Measurements from ENCODE around the gene ITGB2. TPM values are rescaled to one million over a fixed set of nuclear protein-coding genes. Genes with fewer than 3 reads are reported as not detected.

ITGB2 gene
- total RNA-seq, 1 experiment from 2014 or later, result 45.1 TPM

DNA sequence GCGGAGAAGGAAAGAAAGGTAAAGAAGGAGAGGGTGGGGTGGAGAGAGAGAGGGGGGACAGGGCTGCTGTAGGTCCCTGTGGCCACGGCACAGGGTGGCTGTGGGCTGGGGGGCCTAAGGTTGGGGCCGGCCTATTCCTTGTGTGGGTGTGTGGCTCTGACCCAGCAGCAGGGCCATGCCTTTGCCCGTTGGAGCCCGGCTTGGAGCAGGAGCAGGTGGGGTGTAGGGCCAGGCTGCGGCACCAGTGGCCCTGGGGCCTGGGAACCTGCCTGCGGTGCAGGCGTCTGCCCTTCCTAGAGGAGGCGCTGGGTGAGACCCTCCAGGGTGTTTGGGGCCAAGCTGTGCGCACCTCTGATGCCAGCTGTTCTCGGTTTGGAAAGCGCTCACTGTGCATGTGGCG lies 83.2 kb downstream of the ITGB2 start:
- Histone ChIP-seq H3K27me3 (ENCODE audit: low read length) (no peaks in the 10 kb centered on the region), H3K79me2 (ENCODE audit: low read length) (no peaks in the 10 kb centered on the region), H2AFZ (ENCODE audit: low read length) (no peak overlapping the region), H3K27ac (ENCODE audit: low read length) (no peak overlapping the region), H3K9me3 (ENCODE audit: low read length) (no peaks in the 10 kb centered on the region), H3K4me3 (ENCODE audit: low read length) (no peak overlapping the region), H3K36me3 (ENCODE audit: low read depth, low read length) (no peaks in the 10 kb centered on the region), H3K4me1 (ENCODE audit: insufficient read depth, low read length) (no peaks in the 10 kb centered on the region), H3F3A (ENCODE audit: low read length, unreplicated experiment) (no peaks in the 10 kb centered on the region), H3K9me2 (replicated peaks; ENCODE audit: low read length) (no peaks in the 10 kb centered on the region), H3K4me2 (ENCODE audit: low read length) (no peak overlapping the region), H3K9ac (ENCODE audit: low read length) (no peak overlapping the region), H4K20me1 (ENCODE audit: low read length) (no peaks in the 10 kb centered on the region)
- ChIA-PET POLR2A (ENCODE audit: unreplicated experiment) (no interaction called here), CTCF (no interaction called here)
- intact Hi-C loops (cut with micrococcal nuclease), result no loop called here
- no peak for DNase-seq
- no TSS peak for BruUV-seq (replicated peaks)
- no peak for ATAC-seq
- TF ChIP-seq EZH2 (IDR thresholded peaks at IDR 0.05; ENCODE audit: low read length, unreplicated experiment) (no peak), EZH2phosphoT487 (IDR thresholded peaks at IDR 0.05; ENCODE audit: borderline replicate concordance, low read length) (no peak)
- TF ChIP-seq, protein P1, sequence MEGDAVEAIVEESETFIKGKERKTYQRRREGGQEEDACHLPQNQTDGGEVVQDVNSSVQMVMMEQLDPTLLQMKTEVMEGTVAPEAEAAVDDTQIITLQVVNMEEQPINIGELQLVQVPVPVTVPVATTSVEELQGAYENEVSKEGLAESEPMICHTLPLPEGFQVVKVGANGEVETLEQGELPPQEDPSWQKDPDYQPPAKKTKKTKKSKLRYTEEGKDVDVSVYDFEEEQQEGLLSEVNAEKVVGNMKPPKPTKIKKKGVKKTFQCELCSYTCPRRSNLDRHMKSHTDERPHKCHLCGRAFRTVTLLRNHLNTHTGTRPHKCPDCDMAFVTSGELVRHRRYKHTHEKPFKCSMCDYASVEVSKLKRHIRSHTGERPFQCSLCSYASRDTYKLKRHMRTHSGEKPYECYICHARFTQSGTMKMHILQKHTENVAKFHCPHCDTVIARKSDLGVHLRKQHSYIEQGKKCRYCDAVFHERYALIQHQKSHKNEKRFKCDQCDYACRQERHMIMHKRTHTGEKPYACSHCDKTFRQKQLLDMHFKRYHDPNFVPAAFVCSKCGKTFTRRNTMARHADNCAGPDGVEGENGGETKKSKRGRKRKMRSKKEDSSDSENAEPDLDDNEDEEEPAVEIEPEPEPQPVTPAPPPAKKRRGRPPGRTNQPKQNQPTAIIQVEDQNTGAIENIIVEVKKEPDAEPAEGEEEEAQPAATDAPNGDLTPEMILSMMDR (conservative IDR thresholded peaks at IDR 0.05; ENCODE audit: low read depth, low read length), result no peak

DNA sequence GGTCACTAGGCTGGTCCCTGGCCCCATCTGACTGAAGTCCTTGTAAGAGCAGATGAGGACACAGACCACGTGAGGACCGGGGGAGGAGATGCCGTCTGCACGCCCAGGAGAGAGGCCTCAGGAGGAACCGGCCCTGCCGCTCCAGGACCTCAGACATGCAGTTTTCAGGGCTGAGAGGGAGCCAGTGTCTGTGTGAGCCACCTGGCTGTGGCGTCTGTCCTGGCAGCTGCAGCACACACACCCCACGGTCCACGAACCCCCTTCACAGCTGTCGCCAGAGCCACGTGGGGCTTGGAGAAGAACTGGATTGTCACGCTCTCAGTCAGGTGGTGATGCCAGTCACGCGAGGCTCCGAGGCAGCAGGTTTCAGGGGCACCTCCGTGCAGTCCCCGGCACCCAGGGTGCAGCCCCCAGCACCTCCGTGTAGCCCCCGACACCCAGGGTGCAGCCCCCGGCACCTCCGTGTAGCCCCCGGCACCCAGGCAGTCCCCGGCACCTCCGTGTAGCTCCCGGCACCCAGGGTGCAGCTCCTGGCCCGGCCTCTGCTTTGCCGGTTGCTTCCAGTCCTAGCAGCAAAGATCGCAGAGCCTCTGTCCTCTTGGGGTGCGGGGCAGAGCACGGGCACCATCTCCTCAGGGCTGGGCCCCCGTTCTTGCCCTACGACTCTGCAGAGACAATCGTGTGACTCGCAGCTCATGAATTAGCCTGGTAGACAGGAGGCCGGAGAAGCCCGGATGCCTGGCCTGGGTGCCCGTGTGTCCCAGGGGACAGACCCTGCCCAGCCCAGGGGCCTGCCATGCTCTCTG lies 83.8 kb downstream of the ITGB2 start:
- Histone ChIP-seq H3K27me3 (ENCODE audit: low read length) (no peaks in the 10 kb centered on the region), H3K4me1 (ENCODE audit: insufficient read depth, low read length) (no peaks in the 10 kb centered on the region), H2AFZ (ENCODE audit: low read length) (peak overlapping the region; percentile 61; the same call in 1 of the 2 replicates), H3F3A (ENCODE audit: low read length, unreplicated experiment) (no peaks in the 10 kb centered on the region), H3K4me2 (ENCODE audit: low read length) (no peak overlapping the region), H3K4me3 (ENCODE audit: low read length) (no peak overlapping the region), H3K9me3 (ENCODE audit: low read length) (no peaks in the 10 kb centered on the region), H3K9ac (ENCODE audit: low read length) (no peak overlapping the region), H3K79me2 (ENCODE audit: low read length) (no peaks in the 10 kb centered on the region), H4K20me1 (ENCODE audit: low read length) (no peaks in the 10 kb centered on the region), H3K9me2 (replicated peaks; ENCODE audit: low read length) (no peaks in the 10 kb centered on the region), H3K27ac (ENCODE audit: low read length) (no peak overlapping the region), H3K36me3 (ENCODE audit: low read depth, low read length) (no peaks in the 10 kb centered on the region)
- intact Hi-C loops (cut with micrococcal nuclease), result no loop called here
- CTCF ChIA-PET, result interaction anchor here (0.5 kb wide), 1 partner anchor 91 kb away, joined by 5 read pairs; no protein-coding TSS in a partner anchor
- ATAC-seq (peak; percentile 68), DNase-seq (peak; percentile 35)
- TF ChIP-seq EZH2phosphoT487 (IDR thresholded peaks at IDR 0.05; ENCODE audit: borderline replicate concordance, low read length) (no peak), EZH2 (IDR thresholded peaks at IDR 0.05; ENCODE audit: low read length, unreplicated experiment) (no peak)
- TF ChIP-seq, protein P1 (conservative IDR thresholded peaks at IDR 0.05; ENCODE audit: low read depth, low read length), result no peak
- POLR2A ChIA-PET (ENCODE audit: unreplicated experiment), result no interaction called here
- BruUV-seq (replicated peaks), result no TSS peak

DNA sequence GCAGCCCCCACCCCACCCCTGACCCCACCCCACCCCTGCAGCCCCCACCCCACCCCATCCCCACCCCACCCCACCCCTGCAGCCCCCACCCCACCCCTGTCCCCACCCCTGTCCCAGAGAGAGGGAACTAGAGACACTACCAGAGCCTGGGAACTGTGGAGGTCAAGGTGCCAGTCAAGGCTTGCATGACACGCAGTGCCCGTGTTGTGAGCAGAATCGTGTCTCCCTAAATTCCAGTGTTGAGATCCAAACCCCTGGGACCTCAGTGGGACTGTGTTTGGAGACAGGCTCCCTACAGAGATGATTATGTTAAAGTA lies 84.4 kb downstream of the ITGB2 start:
- POLR2A ChIA-PET (ENCODE audit: unreplicated experiment), result no interaction called here
- H3F3A ChIP-seq (ENCODE audit: low read length, unreplicated experiment), result no peaks in the 10 kb centered on the region
- no peaks in the 10 kb centered on the region for H3K36me3 ChIP-seq (ENCODE audit: low read depth, low read length)
- no peaks in the 10 kb centered on the region for H3K9me3 ChIP-seq (ENCODE audit: low read length)
- H2AFZ ChIP-seq (ENCODE audit: low read length), result peak overlapping the region; percentile 61; the same call in 1 of the 2 replicates
- no TSS peak for BruUV-seq (replicated peaks)
- peak; percentile 29; the same call in 1 of the 2 replicates for ATAC-seq
- no peaks in the 10 kb centered on the region for H3K27me3 ChIP-seq (ENCODE audit: low read length)
- intact Hi-C loops (cut with micrococcal nuclease), result no loop called here
- H3K27ac ChIP-seq (ENCODE audit: low read length), result no peak overlapping the region
- CTCF ChIA-PET, result no interaction called here
- no peaks in the 10 kb centered on the region for H3K79me2 ChIP-seq (ENCODE audit: low read length)
- H3K4me2 ChIP-seq (ENCODE audit: low read length), result no peak overlapping the region
- no peak for DNase-seq
- no peak overlapping the region for H3K4me3 ChIP-seq (ENCODE audit: low read length)
- TF ChIP-seq EZH2phosphoT487 (IDR thresholded peaks at IDR 0.05; ENCODE audit: borderline replicate concordance, low read length) (no peak), EZH2 (IDR thresholded peaks at IDR 0.05; ENCODE audit: low read length, unreplicated experiment) (no peak)
- TF ChIP-seq, protein P1 (conservative IDR thresholded peaks at IDR 0.05; ENCODE audit: low read depth, low read length), result no peak
- H3K4me1 ChIP-seq (ENCODE audit: insufficient read depth, low read length), result no peaks in the 10 kb centered on the region
- no peaks in the 10 kb centered on the region for H3K9me2 ChIP-seq (replicated peaks; ENCODE audit: low read length)
- no peak overlapping the region for H3K9ac ChIP-seq (ENCODE audit: low read length)
- H4K20me1 ChIP-seq (ENCODE audit: low read length), result no peaks in the 10 kb centered on the region
